Caco-2 (cell line): ENCODE results near the gene EVPL. TPM values are rescaled to one million over a fixed set of nuclear protein-coding genes. Genes with fewer than 3 reads are reported as not detected.

Experiments
- BruUV-seq: library from RNA; stranded (reverse); fragments of 400-500 nt; replicated peaks from 2 replicates; lab custom pipeline; 2021; lab: Mats Ljungman, UMichigan
- CTCF ChIA-PET: fragments of 300-600 bp; sonication (Branson Sonifier 250); formaldehyde crosslinking; loops from one replicate; lab custom pipeline; 2022; ENCODE audit warnings: antibody characterized with exemption; lab: Charles Lee
- POLR2A ChIA-PET: fragments of 300-600 bp; sonication (Branson Sonifier 250); formaldehyde crosslinking; loops from one replicate; lab custom pipeline; 2022; ENCODE audit warnings: antibody characterized with exemption; lab: Charles Lee
- DNase-seq, 2 experiments: peaks; one replicate each; pipeline versions ENCODE4 v3.0.0 to v3.0.0-alpha.2; 2020 to 2022
- H3K27me3 ChIP-seq: replicated peaks from 2 replicates; pipeline ENCODE4 v1.6.0; 2011; ENCODE audit warnings: low read length; ENCODE audit not compliant: control insufficient read depth, insufficient read depth
- H3K36me3 ChIP-seq: 2 replicates; pipeline ENCODE4 v1.5.1; 2011; ENCODE audit warnings: low read length; ENCODE audit not compliant: control insufficient read depth, insufficient read depth
- H3K4me1 ChIP-seq: fragments of 250-450 bp; sonication (Bioruptor Pico); 2 replicates; pipeline ENCODE4 v1.5.1; 2020; ENCODE audit warnings: mild to moderate bottlenecking
- H3K4me3 ChIP-seq: 2 replicates; pipeline ENCODE4 v1.5.1; 2011; ENCODE audit warnings: low read depth, mild to moderate bottlenecking, control low read depth, low read length
- H3K9me3 ChIP-seq: fragments of 250-450 bp; sonication (Bioruptor Pico); 2 replicates; pipeline ENCODE4 v1.5.1; 2020; ENCODE audit warnings: mild to moderate bottlenecking, moderate library complexity
- H3K27ac Mint-ChIP-seq: one replicate; pipeline ENCODE4 v1.8.0; 2022; ENCODE audit warnings: mixed read lengths; ENCODE audit not compliant: unreplicated experiment
- H3K27me3 Mint-ChIP-seq: one replicate; pipeline ENCODE4 v1.8.0; 2022; ENCODE audit warnings: mixed read lengths; ENCODE audit not compliant: insufficient read depth, unreplicated experiment
- H3K36me3 Mint-ChIP-seq: one replicate; pipeline ENCODE4 v1.8.0; 2022; ENCODE audit warnings: mild to moderate bottlenecking, mixed read lengths; ENCODE audit not compliant: insufficient read depth, unreplicated experiment
- H3K4me1 Mint-ChIP-seq: one replicate; pipeline ENCODE4 v1.8.0; 2022; ENCODE audit warnings: low read depth, mixed read lengths; ENCODE audit not compliant: unreplicated experiment
- H3K4me3 Mint-ChIP-seq: one replicate; pipeline ENCODE4 v1.8.0; 2022; ENCODE audit warnings: mild to moderate bottlenecking, moderate library complexity, mixed read lengths; ENCODE audit not compliant: unreplicated experiment
- H3K9me3 Mint-ChIP-seq: one replicate; pipeline ENCODE4 v1.8.0; 2022; ENCODE audit warnings: mixed read lengths; ENCODE audit not compliant: unreplicated experiment
- intact Hi-C: fragments of 100-400 bp; cut with micrococcal nuclease; formaldehyde crosslinking; loops from one replicate; pipeline ENCODE4 v1.10.0; 2022; ENCODE audit not compliant: unreplicated experiment
- total RNA-seq: library from RNA; stranded (reverse); gene quantifications from 2 replicates; pipeline ENCODE4 v1.2.3, GENCODE V29; 2022
- TF ChIP-seq, protein P1 (sequence below), 2 experiments: fragments of 200-600 bp in 1 of 2; IDR thresholded peaks; 1 replicate in 1 of 2; 2 replicates in 1 of 2; pipeline versions ENCODE4 v1.5.1 to v1.8.0; 2011 to 2022; ENCODE audit warnings: antibody characterized with exemption in 1 of 2, control low read depth in 1 of 2, inconsistent platforms in 1 of 2, low read depth in 1 of 2, low read length in 1 of 2, mild to moderate bottlenecking in 1 of 2, moderate library complexity in 1 of 2; ENCODE audit not compliant: insufficient read depth in 1 of 2, severe bottlenecking in 1 of 2, unreplicated experiment in 1 of 2

EVPL gene
- total RNA-seq, 1 experiment from 2014 or later: 0.16 TPM

GRCh38 chr17:76008630-76009425 lies 18.3 kb downstream of the EVPL start:
- Mint-ChIP-seq H3K9me3 (peaks cover 6% of the 10 kb centered on the region), H3K4me1 (peaks cover 8% of the 10 kb centered on the region), H3K36me3 (peaks cover 9% of the 10 kb centered on the region), H3K27me3 (no peaks in the 10 kb centered on the region), H3K27ac (no peak overlapping the region), H3K4me3 (no peak overlapping the region)
- TF ChIP-seq, protein P1, sequence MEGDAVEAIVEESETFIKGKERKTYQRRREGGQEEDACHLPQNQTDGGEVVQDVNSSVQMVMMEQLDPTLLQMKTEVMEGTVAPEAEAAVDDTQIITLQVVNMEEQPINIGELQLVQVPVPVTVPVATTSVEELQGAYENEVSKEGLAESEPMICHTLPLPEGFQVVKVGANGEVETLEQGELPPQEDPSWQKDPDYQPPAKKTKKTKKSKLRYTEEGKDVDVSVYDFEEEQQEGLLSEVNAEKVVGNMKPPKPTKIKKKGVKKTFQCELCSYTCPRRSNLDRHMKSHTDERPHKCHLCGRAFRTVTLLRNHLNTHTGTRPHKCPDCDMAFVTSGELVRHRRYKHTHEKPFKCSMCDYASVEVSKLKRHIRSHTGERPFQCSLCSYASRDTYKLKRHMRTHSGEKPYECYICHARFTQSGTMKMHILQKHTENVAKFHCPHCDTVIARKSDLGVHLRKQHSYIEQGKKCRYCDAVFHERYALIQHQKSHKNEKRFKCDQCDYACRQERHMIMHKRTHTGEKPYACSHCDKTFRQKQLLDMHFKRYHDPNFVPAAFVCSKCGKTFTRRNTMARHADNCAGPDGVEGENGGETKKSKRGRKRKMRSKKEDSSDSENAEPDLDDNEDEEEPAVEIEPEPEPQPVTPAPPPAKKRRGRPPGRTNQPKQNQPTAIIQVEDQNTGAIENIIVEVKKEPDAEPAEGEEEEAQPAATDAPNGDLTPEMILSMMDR (IDR thresholded peaks at IDR 0.05; ENCODE audit: insufficient read depth in 1 of 2, low read depth in 1 of 2, low read length in 1 of 2, severe bottlenecking in 1 of 2, unreplicated experiment in 1 of 2): no peak
- H3K27me3 ChIP-seq: no peaks in the 10 kb centered on the region
- BruUV-seq: no TSS peak
- H3K9me3 ChIP-seq: no peaks in the 10 kb centered on the region
- intact Hi-C loops: no loop called here
- ChIA-PET POLR2A (no interaction called here), CTCF (interaction anchor here (0.9 to 1.1 kb wide), 4 partner anchors 21 to 112 kb away, joined by 3 to 5 read pairs (median 4); partner anchors contain the start of genes FBF1 and TRIM65)
- peak in 1 of 2 experiments; percentile 34 for DNase-seq
- no peak overlapping the region for H3K4me3 ChIP-seq
- H3K36me3 ChIP-seq: peaks cover 1% of the 10 kb centered on the region; the same call in 1 of the 2 replicates
- peaks cover 3% of the 10 kb centered on the region for H3K4me1 ChIP-seq

DNA sequence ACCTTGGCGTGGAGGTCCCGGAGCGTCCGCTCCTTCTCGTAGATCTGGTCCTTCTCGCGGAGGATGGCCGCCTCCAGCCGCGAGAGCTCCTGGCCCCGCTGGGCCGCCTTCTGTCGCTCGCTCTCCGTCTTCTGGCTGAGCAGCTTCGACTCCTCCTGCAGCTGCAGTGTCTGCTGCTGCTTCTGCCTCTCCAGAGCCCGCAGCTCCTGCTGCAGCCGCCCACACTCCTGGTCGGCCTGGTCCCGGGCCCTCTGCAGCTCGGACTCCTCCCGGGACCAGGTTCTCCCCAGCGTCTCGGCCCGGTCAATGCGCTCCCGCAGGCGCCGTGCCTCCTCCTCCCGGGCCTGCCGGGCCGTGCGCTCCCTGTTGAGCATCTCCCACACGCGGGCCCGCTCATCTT lies 18.9 kb downstream of the EVPL start:
- BruUV-seq: no TSS peak
- Histone ChIP-seq H3K9me3 (no peaks in the 10 kb centered on the region), H3K4me1 (peaks cover 6% of the 10 kb centered on the region), H3K27me3 (no peaks in the 10 kb centered on the region), H3K4me3 (no peak overlapping the region), H3K36me3 (peaks cover 1% of the 10 kb centered on the region; the same call in 1 of the 2 replicates)
- TF ChIP-seq, protein P1 (IDR thresholded peaks at IDR 0.05; ENCODE audit: insufficient read depth in 1 of 2, low read depth in 1 of 2, low read length in 1 of 2, severe bottlenecking in 1 of 2, unreplicated experiment in 1 of 2): no peak
- H3K27ac Mint-ChIP-seq: no peak overlapping the region
- ChIA-PET POLR2A (interaction anchor here (0.6 kb wide), 1 partner anchor 60 kb away, joined by 4 read pairs; no protein-coding TSS in a partner anchor), CTCF (interaction anchor here (0.9 to 1.7 kb wide), 4 partner anchors 21 to 103 kb away, joined by 3 to 7 read pairs (median 3); partner anchors contain the start of gene FBF1)
- peaks cover 9% of the 10 kb centered on the region for H3K36me3 Mint-ChIP-seq
- intact Hi-C loops: no loop called here
- H3K4me1 Mint-ChIP-seq: peaks cover 8% of the 10 kb centered on the region
- no peak overlapping the region for H3K4me3 Mint-ChIP-seq
- no peaks in the 10 kb centered on the region for H3K27me3 Mint-ChIP-seq
- H3K9me3 Mint-ChIP-seq: peaks cover 6% of the 10 kb centered on the region
- no peak for DNase-seq

GRCh38 chr17:76007850-76008165 lies 19.3 kb downstream of the EVPL start:
- Histone ChIP-seq H3K27me3 (no peaks in the 10 kb centered on the region), H3K9me3 (no peaks in the 10 kb centered on the region), H3K4me3 (no peak overlapping the region), H3K4me1 (peaks cover 10% of the 10 kb centered on the region), H3K36me3 (peaks cover 1% of the 10 kb centered on the region; the same call in 1 of the 2 replicates)
- CTCF ChIA-PET: interaction anchor here (1.1 to 1.7 kb wide), 3 partner anchors 67 to 102 kb away, joined by 3 to 7 read pairs (median 3); partner anchors contain the start of gene FBF1
- no TSS peak for BruUV-seq
- Mint-ChIP-seq H3K36me3 (peaks cover 9% of the 10 kb centered on the region), H3K4me1 (peaks cover 10% of the 10 kb centered on the region), H3K27me3 (no peaks in the 10 kb centered on the region), H3K27ac (no peak overlapping the region), H3K4me3 (no peak overlapping the region), H3K9me3 (peaks cover 6% of the 10 kb centered on the region)
- intact Hi-C loops: no loop called here
- DNase-seq: peak in 1 of 2 experiments; percentile 35
- TF ChIP-seq, protein P1 (IDR thresholded peaks at IDR 0.05; ENCODE audit: insufficient read depth in 1 of 2, low read depth in 1 of 2, low read length in 1 of 2, severe bottlenecking in 1 of 2, unreplicated experiment in 1 of 2): no peak
- POLR2A ChIA-PET: interaction anchor here (0.6 kb wide), 1 partner anchor 60 kb away, joined by 4 read pairs; no protein-coding TSS in a partner anchor
